ENCODE measurements around the gene AFAP1L1. TPM values are rescaled to one million over a fixed set of nuclear protein-coding genes. Genes with fewer than 3 reads are reported as not detected.

Gene AFAP1L1
- total RNA-seq, 1 donor from 2014 or later = 32.7 TPM

Other genes starting within 250 kb of the AFAP1L1 start
- 1.4 TPM for gene SH3TC2, start 208.8 kb upstream of the AFAP1L1 start, total RNA-seq
- gene ABLIM3, start 130.4 kb upstream of the AFAP1L1 start, total RNA-seq = 31.9 TPM
- 23.9 TPM for gene GRPEL2, start 73.6 kb downstream of the AFAP1L1 start, total RNA-seq
- gene PCYOX1L, start 86.2 kb downstream of the AFAP1L1 start, total RNA-seq = 6.6 TPM
- gene IL17B, start 107.4 kb downstream of the AFAP1L1 start, total RNA-seq = not detected

Data from upper lobe of right lung (tissue), 1 donor.